H1 (cell line): ENCODE data around the gene MYO3A. TPM values are rescaled to one million over a fixed set of nuclear protein-coding genes. Genes with fewer than 3 reads are reported as not detected.

Source experiments
- ASH2L ChIP-seq: fragments of 200-600, 300-600 bp; sonication (generic); IDR thresholded peaks from one replicate; pipeline ENCODE4 v1.7.1; 2017; ENCODE audit warnings: low read length
- BACH1 ChIP-seq: IDR thresholded peaks from 2 replicates; pipeline ENCODE4 v1.6.1; 2012; ENCODE audit warnings: low read length, improper control_type of control experiment
- EGR1 ChIP-seq: IDR thresholded peaks from 2 replicates; pipeline ENCODE4 v1.6.1; 2011; ENCODE audit warnings: low read depth, low read length, borderline replicate concordance
- EP300 ChIP-seq, 2 experiments: IDR thresholded peaks; 1 replicate in 1 of 2; 2 replicates in 1 of 2; pipeline ENCODE4 v1.6.1; 2011 to 2012; ENCODE audit warnings: low read depth in 2 of 2, low read length in 2 of 2, mild to moderate bottlenecking in 2 of 2, borderline replicate concordance in 1 of 2, inconsistent platforms in 1 of 2, moderate library complexity in 1 of 2
- GTF2F1 ChIP-seq: IDR thresholded peaks from 2 replicates; pipeline ENCODE4 v1.6.1; 2012; ENCODE audit warnings: low read depth, low read length, improper control_type of control experiment, borderline replicate concordance
- JUN ChIP-seq: IDR thresholded peaks from 2 replicates; pipeline ENCODE4 v1.6.1; 2011; ENCODE audit warnings: low read depth, mild to moderate bottlenecking, improper control_type of control experiment, low read length
- JUND ChIP-seq: IDR thresholded peaks from 2 replicates; pipeline ENCODE4 v1.6.1; 2011; ENCODE audit warnings: mild to moderate bottlenecking, improper control_type of control experiment, low read length
- KDM4A ChIP-seq: IDR thresholded peaks from one replicate; pipeline ENCODE4 v1.7.1; 2012; ENCODE audit warnings: low read depth, mild to moderate bottlenecking, moderate library complexity, low read length, inconsistent platforms; ENCODE audit not compliant: severe bottlenecking
- MAFK ChIP-seq: IDR thresholded peaks from 2 replicates; pipeline ENCODE4 v1.6.1; 2012; ENCODE audit warnings: low read depth, mild to moderate bottlenecking, improper control_type of control experiment, low read length
- NANOG ChIP-seq: IDR thresholded peaks from 2 replicates; pipeline ENCODE4 v1.6.1; 2011; ENCODE audit warnings: low read length, low read depth, mild to moderate bottlenecking, inconsistent platforms; ENCODE audit not compliant: insufficient read depth, poor library complexity, severe bottlenecking
- POLR2A ChIP-seq, 2 experiments: IDR thresholded peaks; 1 replicate in 1 of 2; 2 replicates in 1 of 2; pipeline ENCODE4 v1.6.1; 2011; ENCODE audit warnings: low read depth in 2 of 2, low read length in 2 of 2, mild to moderate bottlenecking in 2 of 2; ENCODE audit errors: control extremely low read depth in 1 of 2
- POU5F1 ChIP-seq: IDR thresholded peaks from 2 replicates; pipeline ENCODE4 v1.6.1; 2011; ENCODE audit warnings: low read depth, mild to moderate bottlenecking, low read length, moderate library complexity
- RAD21 ChIP-seq, 2 experiments: IDR thresholded peaks in 1 of 2; conservative IDR thresholded peaks in 1 of 2; 2 replicates each; pipeline ENCODE4 v1.6.1; 2011; ENCODE audit warnings: low read depth in 2 of 2, low read length in 2 of 2, improper control_type of control experiment in 1 of 2, inconsistent platforms in 1 of 2, mild to moderate bottlenecking in 1 of 2, moderate library complexity in 1 of 2
- RBBP5 ChIP-seq: IDR thresholded peaks from 2 replicates; pipeline ENCODE4 v1.7.1; 2012; ENCODE audit warnings: low read depth, mild to moderate bottlenecking, inconsistent platforms, low read length, moderate library complexity, borderline replicate concordance
- RFX5 ChIP-seq: IDR thresholded peaks from 2 replicates; pipeline ENCODE4 v1.6.1; 2011; ENCODE audit warnings: low read depth, low read length, improper control_type of control experiment, borderline replicate concordance
- RNF2 ChIP-seq: fragments of 200-900, 300-1000 bp; sonication (generic); IDR thresholded peaks from 2 replicates; pipeline ENCODE4 v1.7.1; 2016; ENCODE audit warnings: borderline replicate concordance, low read depth, mild to moderate bottlenecking, antibody characterized with exemption, low read length; ENCODE audit not compliant: poor library complexity, severe bottlenecking; ENCODE audit errors: missing control alignments
- SAP30 ChIP-seq: fragments of 300-600 bp; sonication (generic); IDR thresholded peaks from 2 replicates; pipeline ENCODE4 v1.7.1; 2012; ENCODE audit warnings: low read length, moderate library complexity, mild to moderate bottlenecking, inconsistent platforms; ENCODE audit not compliant: insufficient read depth, insufficient replicate concordance
- SIRT6 ChIP-seq: IDR thresholded peaks from one replicate; pipeline ENCODE4 v1.7.1; 2012; ENCODE audit warnings: low read length, inconsistent platforms
- SP2 ChIP-seq: IDR thresholded peaks from 2 replicates; pipeline ENCODE4 v1.6.1; 2012; ENCODE audit warnings: mild to moderate bottlenecking, low read length, inconsistent platforms
- SRF ChIP-seq: IDR thresholded peaks from 2 replicates; pipeline ENCODE4 v1.6.1; 2011; ENCODE audit warnings: mild to moderate bottlenecking, low read depth, low read length, moderate library complexity
- SUZ12 ChIP-seq: fragments of 200-600 bp; sonication (generic); IDR thresholded peaks from 2 replicates; pipeline ENCODE4 v1.6.1; 2012; ENCODE audit warnings: mild to moderate bottlenecking, inconsistent platforms, low read length, moderate library complexity, mixed read lengths
- TAF1 ChIP-seq: IDR thresholded peaks from 2 replicates; pipeline ENCODE4 v1.6.1; 2011; ENCODE audit warnings: mild to moderate bottlenecking, low read depth, low read length
- TBP ChIP-seq: IDR thresholded peaks from 2 replicates; pipeline ENCODE4 v1.6.1; 2011; ENCODE audit warnings: low read depth, low read length, improper control_type of control experiment
- polyA plus RNA-seq, 7 experiments: library from polyadenylated mRNA; depleted of rRNA in 3 of 7; stranded (reverse) in 5 of 7; unstranded in 2 of 7; fragments of >200 nt in 5 of 7; fragments of 200-250 nt in 2 of 7; gene quantifications; 1 replicate in 5 of 7; 2 replicates in 1 of 7; 4 replicates in 1 of 7; pipeline versions ENCODE4 v1.2.1 to v1.2.3, GENCODE V29; 2011 to 2013; ENCODE audit warnings: missing spikeins in 2 of 7, mixed read lengths in 2 of 7
- total RNA-seq: library from RNA; stranded (reverse); fragmentation: NEBNext Ultra II Directional; extraction: Animal tissue kit (Norgen Biotek cat#: 25700); gene quantifications from 2 replicates; pipeline ENCODE4 v1.2.1, GENCODE V29; 2021

Gene MYO3A
- total and polyA plus RNA-seq, 2 of the 8 experiments (the other 6 are each of a cell fraction or from before 2014, with no cell fraction given), result 3.9 to 5.3 TPM

GRCh38 chr10:25933653-25934608 is at the start of gene MYO3A (continued):
- TF ChIP-seq JUN (no peak), TBP (peak; percentile 52; the same call in 1 of the 2 replicates), BACH1 (no peak), RBBP5 (peak; percentile 37; the same call in 1 of the 2 replicates), RNF2 (no peak), SP2 (no peak), SIRT6 (no peak), POLR2A (IDR thresholded peaks at IDR 0.05; ENCODE audit: control extremely low read depth in 1 of 2, low read depth in 2 of 2, low read length in 2 of 2) (peak in 1 of 2 experiments; percentile 33; a peak in 1 of 3 replicates), NANOG (no peak), EP300 (IDR thresholded peaks at IDR 0.05; ENCODE audit: borderline replicate concordance in 1 of 2, low read depth in 2 of 2, low read length in 2 of 2) (no peak), POU5F1 (no peak), JUND (no peak), TAF1 (peak; percentile 47), KDM4A (peak; percentile 57), SAP30 (no peak), SUZ12 (0 out of 2 replicates have a peak, but pooled peaks have one; percentile 46), EGR1 (no peak; the same call in 1 of the 2 replicates), MAFK (no peak), GTF2F1 (no peak), RFX5 (no peak), ASH2L (no peak), RAD21 (IDR thresholded peaks at IDR 0.05 in 1 of 2, conservative IDR thresholded peaks at IDR 0.05 in 1 of 2; ENCODE audit: low read depth in 2 of 2, low read length in 2 of 2) (peak; percentile 7; a peak in 2 of 4 replicates), SRF (no peak)
